ENCODE results near the gene FLYWCH1.

The FLYWCH1 gene

DNA sequence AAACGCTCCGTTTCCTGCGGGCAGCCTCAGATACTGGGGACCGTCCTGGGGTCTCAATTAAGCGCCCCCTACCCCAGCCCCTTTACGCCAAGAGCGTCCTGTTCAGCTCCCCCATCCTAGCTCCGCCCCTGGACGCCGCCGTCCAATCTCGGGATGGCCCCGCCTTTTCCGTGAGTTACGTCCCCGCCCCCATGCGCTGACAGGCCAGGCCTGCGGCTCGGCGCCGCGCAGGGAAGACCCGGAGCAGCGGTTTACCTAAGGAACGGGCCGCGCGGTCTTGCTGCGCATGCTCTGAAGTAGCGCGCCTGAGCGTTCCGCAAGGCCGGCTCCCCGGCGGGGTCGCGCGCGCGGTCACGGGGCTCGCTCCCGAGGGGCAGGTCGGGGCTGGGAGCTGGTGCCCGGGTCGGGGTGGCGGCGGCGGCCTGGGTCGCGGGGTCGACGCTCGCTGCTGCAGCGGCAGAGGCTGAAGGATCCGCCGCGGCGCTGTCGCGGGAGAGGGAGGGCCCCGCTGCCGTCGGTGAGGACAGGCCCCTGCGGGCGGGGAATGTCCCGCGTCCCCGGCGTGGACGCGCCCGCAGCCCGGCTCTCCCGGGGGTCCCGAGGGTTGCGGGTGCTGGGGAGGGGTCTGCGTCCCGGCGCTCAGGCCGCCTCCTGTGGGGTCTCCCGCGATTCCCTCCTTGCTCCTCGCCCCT, at the start of gene FLYWCH1:
Gene FLYWCH1, plus strand, starts transcription at position 294 of the 692 bp plus-strand sequence. CDS start 17,755 bp downstream, outside the sequence.
- peak; percentile 80 for DNase-seq (ENCODE audit: low read depth, low spot score)
- CTCF ChIA-PET: interaction anchor here (1.4 to 18.7 kb wide), 6 partner anchors 8 to 73 kb away, joined by 4 to 396 read pairs (median 7); partner anchors contain the start of gene FLYWCH2
- no peak for TF ChIP-seq CTCF (IDR thresholded peaks at IDR 0.05; ENCODE audit: insufficient read depth, low read length, missing control alignments)
- POLR2A ChIA-PET: interaction anchor here (1.6 to 2.4 kb wide), 2 partner anchors 10 to 28 kb away, joined by 4 to 14 read pairs; partner anchors contain the start of gene FLYWCH2
- H3K4me3 ChIP-seq (ENCODE audit: low read depth, low read length): peak within 1 kb of the TSS; percentile 85

DNA sequence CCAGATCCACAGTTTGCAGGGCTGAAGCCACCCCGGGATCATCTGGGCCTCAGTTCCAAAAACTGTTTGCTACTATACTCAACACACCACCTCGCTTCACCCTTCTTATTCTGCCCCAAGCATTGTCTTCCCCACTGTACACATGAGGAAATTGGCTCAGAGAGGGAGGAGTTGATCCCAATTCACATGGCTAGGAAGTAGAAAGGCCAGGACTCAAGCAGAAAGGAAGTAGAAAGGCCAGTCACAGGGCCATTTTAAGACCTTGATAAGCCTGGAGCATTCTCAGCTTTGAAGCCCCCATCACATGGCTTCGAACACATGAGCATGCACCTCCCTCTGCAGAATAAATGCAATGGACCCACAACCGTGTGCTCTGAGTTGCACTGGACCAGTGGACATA, 46.1 kb upstream of the FLYWCH1 start:
- no peak for DNase-seq (ENCODE audit: low read depth, low spot score)
- H3K4me3 ChIP-seq (ENCODE audit: low read depth, low read length): no peak overlapping the region
- CTCF ChIA-PET: interaction anchor here (1.4 to 22.9 kb wide), 3 partner anchors 26 to 56 kb away, joined by 5 to 396 read pairs (median 134); no protein-coding TSS in a partner anchor
- no peak for TF ChIP-seq CTCF (IDR thresholded peaks at IDR 0.05; ENCODE audit: insufficient read depth, low read length, missing control alignments)
- POLR2A ChIA-PET: no interaction called here

GRCh38 chr16:2866431-2866830, 45.3 kb upstream of the FLYWCH1 start:
- ChIA-PET POLR2A (no interaction called here), CTCF (interaction anchor here (1.4 to 22.9 kb wide), 4 partner anchors 23 to 55 kb away, joined by 5 to 396 read pairs (median 86); no protein-coding TSS in a partner anchor)
- DNase-seq (ENCODE audit: low read depth, low spot score): no peak
- TF ChIP-seq CTCF (IDR thresholded peaks at IDR 0.05; ENCODE audit: insufficient read depth, low read length, missing control alignments): no peak
- no peak overlapping the region for H3K4me3 ChIP-seq (ENCODE audit: low read depth, low read length)

DNA sequence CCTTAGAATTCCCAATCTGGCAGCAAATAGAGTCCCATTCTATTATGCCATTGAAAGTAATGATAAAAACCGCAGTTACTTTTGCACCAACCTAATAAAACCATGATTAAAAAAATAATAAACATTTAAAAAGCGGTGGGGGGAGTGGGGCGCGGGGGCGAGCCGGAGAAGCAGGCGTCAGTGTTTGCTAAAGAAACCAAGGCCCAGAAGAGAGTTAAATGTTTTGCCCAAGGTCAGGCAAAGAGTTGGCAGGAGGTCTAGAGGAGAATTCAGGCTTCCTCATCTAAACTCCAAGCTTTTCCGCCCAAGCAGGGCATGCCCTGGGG, 44.1 kb upstream of the FLYWCH1 start:
- ChIA-PET POLR2A (interaction anchor here (0.9 to 1.6 kb wide), 5 partner anchors 15 to 114 kb away, joined by 6 to 12 read pairs (median 7); partner anchors contain the start of genes ELOB, FLYWCH2 and SRRM2), CTCF (interaction anchor here (0.9 to 22.9 kb wide), 27 partner anchors 9 to 147 kb away, joined by 3 to 396 read pairs (median 8); partner anchors contain the start of genes FLYWCH2, PRSS27, PRSS41 and SRRM2)
- peak overlapping the region; percentile 70 for H3K4me3 ChIP-seq (ENCODE audit: low read depth, low read length)
- no peak for DNase-seq (ENCODE audit: low read depth, low spot score)
- no peak for TF ChIP-seq CTCF (IDR thresholded peaks at IDR 0.05; ENCODE audit: insufficient read depth, low read length, missing control alignments)

DNA sequence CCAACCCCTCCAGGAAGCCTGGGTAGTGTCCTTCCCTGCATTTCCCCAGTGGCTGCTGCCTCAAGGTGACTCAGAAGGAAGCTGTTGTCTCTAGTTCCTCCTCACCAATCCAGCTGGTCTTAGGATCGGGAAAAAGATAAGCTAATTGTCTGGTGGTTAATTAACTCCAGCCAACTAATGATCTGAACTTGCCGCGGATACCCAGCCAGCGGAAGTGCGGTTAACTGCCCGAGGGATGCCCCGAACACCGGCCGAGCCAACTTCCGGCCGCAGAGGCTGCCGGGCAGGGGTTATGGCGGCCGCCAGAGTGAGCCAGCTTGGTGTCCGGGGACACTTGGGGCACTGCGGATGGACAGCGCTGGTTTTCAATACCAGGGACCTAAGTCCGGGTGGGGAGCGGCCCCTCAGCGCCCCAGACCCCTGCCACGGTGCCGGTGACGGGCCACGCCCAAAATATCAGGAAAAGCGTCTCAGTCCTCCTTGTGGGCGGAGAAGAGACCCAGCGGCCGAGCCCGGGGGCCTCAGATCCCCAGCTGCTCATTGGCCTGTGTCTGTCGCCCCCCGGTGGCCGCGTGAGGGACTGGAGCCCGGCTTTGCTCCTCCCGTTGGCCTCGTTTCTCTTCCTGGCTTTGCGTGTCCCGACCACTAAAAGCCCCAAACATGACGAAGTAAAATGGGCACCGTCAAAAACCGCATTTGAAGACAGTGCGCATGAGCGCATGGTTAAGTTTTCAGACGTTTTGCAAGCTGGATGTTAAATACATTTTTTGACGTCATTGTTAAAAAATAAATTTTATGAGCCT, 43.5 kb upstream of the FLYWCH1 start:
- peak; percentile 98 for TF ChIP-seq CTCF (IDR thresholded peaks at IDR 0.05; ENCODE audit: insufficient read depth, low read length, missing control alignments)
- H3K4me3 ChIP-seq (ENCODE audit: low read depth, low read length): peak overlapping the region; percentile 70
- ChIA-PET POLR2A (interaction anchor here (0.9 to 1.6 kb wide), 6 partner anchors 14 to 115 kb away, joined by 5 to 12 read pairs (median 6); partner anchors contain the start of genes ELOB, FLYWCH2 and SRRM2), CTCF (interaction anchor here (0.7 to 22.9 kb wide), 33 partner anchors 9 to 148 kb away, joined by 3 to 396 read pairs (median 6); partner anchors contain the start of genes FLYWCH2, PRSS27, PRSS41 and SRRM2)
- peak; percentile 51 for DNase-seq (ENCODE audit: low read depth, low spot score)
